GM12873 (cell line): Measurements from ENCODE around the gene SH3GL2.
A peak's percentile ranks its signal among the peaks of the same experiment; 100 is the strongest.

ENCODE experiments used
- TF ChIP-seq, protein P1 (sequence below): IDR thresholded peaks from 2 replicates; pipeline ENCODE4 v1.5.1; 2012; ENCODE audit warnings: low read depth, mild to moderate bottlenecking, moderate library complexity, low read length, control low read depth; ENCODE audit not compliant: insufficient read depth; ENCODE audit errors: missing control alignments

The SH3GL2 gene

DNA sequence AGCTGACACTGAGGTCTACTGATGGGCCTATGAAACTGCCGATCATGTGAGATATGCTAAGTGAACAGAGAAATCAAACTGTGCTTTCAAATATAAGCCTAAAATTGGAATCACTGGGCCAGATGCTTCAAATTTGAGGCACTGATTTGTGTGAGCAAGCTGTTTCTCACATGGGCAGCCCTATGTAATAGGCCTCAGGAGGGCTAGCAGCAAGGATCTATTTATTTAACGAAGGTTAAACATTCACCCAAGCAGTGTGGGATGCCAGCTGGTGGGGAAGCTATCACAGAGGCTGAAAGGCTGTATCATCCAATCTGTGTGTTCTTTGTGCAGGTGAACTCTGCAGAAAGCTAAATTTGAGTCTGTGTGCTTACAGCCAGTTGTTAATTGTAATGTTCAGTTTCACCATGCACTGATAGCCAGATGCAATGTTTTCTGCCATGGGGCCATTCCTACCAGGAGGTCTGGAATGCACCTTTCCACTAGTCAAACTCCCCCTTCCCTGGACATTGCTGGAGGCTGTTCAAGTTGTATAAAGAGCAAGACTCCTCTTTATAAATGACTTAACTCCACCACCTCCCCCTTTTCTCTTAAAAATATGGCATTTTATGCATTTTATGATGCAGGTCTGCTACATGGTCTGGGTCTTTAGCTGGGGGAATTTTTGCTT, 228.9 kb downstream of the SH3GL2 start:
- TF ChIP-seq, protein P1, sequence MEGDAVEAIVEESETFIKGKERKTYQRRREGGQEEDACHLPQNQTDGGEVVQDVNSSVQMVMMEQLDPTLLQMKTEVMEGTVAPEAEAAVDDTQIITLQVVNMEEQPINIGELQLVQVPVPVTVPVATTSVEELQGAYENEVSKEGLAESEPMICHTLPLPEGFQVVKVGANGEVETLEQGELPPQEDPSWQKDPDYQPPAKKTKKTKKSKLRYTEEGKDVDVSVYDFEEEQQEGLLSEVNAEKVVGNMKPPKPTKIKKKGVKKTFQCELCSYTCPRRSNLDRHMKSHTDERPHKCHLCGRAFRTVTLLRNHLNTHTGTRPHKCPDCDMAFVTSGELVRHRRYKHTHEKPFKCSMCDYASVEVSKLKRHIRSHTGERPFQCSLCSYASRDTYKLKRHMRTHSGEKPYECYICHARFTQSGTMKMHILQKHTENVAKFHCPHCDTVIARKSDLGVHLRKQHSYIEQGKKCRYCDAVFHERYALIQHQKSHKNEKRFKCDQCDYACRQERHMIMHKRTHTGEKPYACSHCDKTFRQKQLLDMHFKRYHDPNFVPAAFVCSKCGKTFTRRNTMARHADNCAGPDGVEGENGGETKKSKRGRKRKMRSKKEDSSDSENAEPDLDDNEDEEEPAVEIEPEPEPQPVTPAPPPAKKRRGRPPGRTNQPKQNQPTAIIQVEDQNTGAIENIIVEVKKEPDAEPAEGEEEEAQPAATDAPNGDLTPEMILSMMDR, result no peak

DNA sequence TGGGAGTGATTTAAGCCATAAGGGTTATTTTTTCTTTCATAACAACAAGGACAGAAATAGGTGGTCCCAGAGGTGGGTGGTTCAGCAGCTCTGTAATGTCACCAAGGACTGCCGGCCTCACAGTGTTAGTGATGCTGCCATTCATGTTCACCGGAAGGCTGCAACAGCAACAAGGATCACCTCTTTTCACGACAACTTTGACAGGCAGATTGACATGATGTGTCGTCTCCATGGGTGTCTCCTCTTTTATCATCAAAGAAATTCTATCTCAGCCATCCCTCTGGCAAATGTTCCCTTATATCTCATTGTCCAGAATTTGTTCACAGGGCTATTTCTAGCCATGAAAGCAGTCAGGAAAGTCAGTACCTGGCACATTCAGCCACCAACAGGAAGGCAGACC, 231.5 kb downstream of the SH3GL2 start:
- TF ChIP-seq, protein P1, result no peak

DNA sequence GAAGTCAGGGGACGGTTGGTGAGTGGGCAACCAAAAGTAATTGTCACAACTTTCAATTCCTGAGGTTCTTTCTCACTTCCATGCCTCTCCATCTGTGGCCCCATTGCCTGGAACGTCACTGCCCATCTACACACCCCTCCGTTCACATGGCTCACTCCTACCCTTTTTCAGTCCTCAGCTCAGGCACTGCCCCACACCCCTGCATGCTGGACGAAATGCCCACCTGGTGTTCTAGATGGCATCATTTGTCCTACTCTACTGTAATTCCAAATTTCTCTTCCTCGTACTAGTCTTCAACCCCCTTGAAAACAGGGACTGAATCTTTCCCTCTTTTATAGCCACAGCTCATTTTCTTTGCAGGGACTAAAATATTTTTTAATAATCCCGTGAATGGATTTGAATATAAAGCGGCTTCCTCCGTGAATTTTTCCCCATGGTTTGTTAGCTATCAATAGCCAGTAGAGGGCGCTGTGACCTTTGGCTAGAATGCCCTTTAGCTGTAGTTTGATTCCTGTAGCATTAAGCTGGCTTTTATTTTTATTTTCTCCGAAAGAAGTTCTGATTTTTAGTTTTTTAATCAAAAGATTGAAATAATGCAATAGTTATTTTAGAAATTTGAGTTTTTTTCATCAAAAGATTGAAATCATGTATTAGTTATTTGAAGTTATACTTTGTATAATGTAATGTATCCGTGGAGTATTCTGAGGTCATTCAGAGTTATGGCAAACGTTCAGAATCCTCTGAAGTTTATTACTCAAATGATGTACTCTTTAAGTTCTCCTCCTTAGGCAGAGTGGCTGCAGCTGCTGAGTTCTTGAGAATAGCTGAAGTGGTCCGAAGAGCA, 232.1 kb downstream of the SH3GL2 start:
- TF ChIP-seq, protein P1, result peak; percentile 70

DNA sequence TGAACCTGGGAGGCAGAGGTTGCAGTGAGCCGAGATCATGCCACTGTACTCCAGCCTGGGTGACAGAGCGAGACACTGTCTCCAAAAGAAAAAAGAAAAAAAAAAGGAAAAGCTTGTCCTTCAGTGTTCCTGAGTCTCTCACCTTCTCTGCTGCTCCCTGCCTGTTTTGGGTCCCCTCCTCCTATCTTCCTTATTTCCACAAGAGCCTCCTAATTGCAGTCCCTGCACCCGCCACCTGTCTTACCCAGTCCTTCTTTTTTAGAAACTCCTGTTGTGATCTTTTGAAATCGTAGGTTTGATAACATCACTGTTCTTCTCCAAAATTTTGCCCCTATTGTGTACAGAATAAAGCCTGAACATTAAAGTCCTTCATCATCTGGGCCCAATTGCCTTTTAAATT, 234.9 kb downstream of the SH3GL2 start:
- TF ChIP-seq, protein P1, result no peak

DNA sequence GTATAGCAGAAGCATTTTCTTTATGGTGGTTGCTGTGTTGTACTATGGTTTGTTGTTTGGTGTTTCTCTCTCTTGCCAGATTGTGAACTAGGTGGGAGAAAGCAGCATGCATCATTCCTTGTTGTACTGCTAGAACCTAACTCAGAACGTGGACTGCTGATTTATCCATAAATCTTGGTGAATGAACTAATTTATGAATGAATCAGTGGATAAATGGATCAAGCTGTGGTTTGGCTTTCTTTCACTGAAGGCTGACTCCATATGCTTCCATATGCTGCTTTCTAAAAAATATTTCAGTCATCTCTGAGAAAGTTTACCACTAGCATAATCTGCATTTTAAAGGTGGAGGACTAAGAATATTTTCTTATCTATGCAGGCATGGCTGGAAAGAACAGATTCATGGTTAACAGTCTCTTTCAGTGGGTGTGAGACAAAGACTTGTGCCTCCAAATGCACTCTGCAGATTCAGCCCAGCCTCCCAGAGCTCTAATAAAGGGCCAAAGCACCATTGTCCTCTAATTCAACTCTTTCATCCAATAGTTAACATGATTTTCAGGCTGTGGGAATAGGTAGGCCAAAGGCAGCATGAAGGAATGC, 237.7 kb downstream of the SH3GL2 start:
- TF ChIP-seq, protein P1, result no peak

DNA sequence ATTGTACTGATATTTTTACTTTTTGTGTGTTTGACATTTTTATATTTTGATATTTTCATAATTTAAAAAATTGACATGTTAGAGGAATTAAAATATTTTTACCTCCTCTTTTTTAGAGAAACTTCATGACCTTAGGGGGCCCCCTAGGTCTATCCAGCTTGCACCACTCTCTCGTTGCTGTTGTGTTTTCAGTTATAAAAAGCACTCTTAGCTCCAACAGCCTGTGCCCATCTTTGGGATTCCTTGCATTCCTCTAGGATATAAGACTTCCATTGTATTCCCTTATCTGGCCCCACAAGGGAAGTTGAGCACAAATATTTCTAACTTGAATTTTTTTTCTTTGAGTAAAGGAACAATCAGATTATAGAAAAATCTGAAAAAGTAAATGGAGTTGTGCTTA, 245.3 kb downstream of the SH3GL2 start:
- TF ChIP-seq, protein P1, result no peak

DNA sequence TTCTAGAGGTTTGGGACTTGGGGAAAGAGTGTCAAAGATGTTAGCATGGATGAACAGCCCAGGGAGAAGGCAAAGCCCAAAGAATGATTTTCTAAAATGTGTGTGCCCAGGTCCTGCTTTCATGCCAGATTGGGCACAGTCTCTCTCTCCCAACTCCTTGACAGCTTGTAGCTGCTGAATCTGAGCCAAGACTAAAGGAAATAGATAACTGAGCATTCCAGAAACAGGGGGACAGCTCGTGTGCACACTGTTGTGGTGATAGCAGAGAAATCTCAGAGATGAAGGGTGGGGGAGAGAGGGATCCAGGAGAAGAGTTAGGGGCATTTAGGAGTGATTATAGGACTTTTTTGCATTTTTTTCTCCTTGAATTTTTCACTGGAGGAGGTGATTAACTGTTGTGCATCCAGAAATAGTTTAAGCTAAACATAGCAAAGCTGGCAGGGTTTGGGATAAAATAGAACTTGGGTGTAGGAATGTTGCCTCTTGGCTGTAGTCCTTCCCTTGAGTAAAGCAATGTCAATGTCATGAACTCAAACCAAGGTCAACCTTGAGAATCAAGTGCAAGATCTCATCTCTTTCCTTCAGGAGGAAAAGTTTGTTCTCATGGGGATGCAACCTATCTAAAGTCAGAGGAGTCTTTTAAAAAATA, 245.9 kb downstream of the SH3GL2 start:
- TF ChIP-seq, protein P1, result no peak
